AG04450 (cell line): ENCODE results near the gene SLN. TPM values are rescaled to one million over a fixed set of nuclear protein-coding genes. Genes with fewer than 3 reads are reported as not detected.

Experiments used
- CTCF ChIA-PET: fragments of 300-600, 350-600 bp; formaldehyde crosslinking; extraction: SDS; loops from one replicate; lab custom pipeline; 2022; ENCODE audit warnings: antibody characterized with exemption, inconsistent platforms; lab: Charles Lee
- POLR2A ChIA-PET: fragments of 350-600 bp; formaldehyde crosslinking; extraction: SDS; loops from one replicate; lab custom pipeline; 2021; ENCODE audit warnings: antibody characterized with exemption, inconsistent platforms; lab: Yijun Ruan, JAX
- DNase-seq: peaks from one replicate; pipeline ENCODE4 v3.0.0-alpha.2; 2011; ENCODE audit warnings: low read depth, low spot score
- H3K27ac ChIP-seq: one replicate; pipeline ENCODE4 v1.5.1; 2012; ENCODE audit warnings: low read depth, low read length, control low read depth
- H3K27me3 ChIP-seq: one replicate; pipeline ENCODE4 v1.6.0; 2012; ENCODE audit warnings: low read length; ENCODE audit not compliant: control insufficient read depth, insufficient read depth
- H3K4me3 ChIP-seq: 2 replicates; pipeline ENCODE4 v1.5.1; 2011; ENCODE audit warnings: mild to moderate bottlenecking, low read depth, low read length, control low read depth
- H3K9me3 ChIP-seq: 2 replicates; pipeline ENCODE4 v1.5.1; 2012; ENCODE audit warnings: low read length; ENCODE audit not compliant: control insufficient read depth, insufficient read depth
- CTCF ChIP-seq: IDR thresholded peaks from 2 replicates; pipeline ENCODE4 v1.5.1; 2011; ENCODE audit warnings: low read depth, low read length, control low read depth, inconsistent platforms
- polyA plus RNA-seq: library from polyadenylated mRNA; depleted of rRNA; stranded (reverse); fragments of >200 nt; gene quantifications from 2 replicates; pipeline ENCODE4 v1.2.3, GENCODE V29; 2011; rRNA removed

SLN gene
- polyA plus RNA-seq, 1 experiment: not detected

- CTCF ChIA-PET: no interaction called here
- DNase-seq: no peak
These were observed 50.2 kb downstream of the SLN start for GRCh38 chr11:107661656-107662055.

DNA sequence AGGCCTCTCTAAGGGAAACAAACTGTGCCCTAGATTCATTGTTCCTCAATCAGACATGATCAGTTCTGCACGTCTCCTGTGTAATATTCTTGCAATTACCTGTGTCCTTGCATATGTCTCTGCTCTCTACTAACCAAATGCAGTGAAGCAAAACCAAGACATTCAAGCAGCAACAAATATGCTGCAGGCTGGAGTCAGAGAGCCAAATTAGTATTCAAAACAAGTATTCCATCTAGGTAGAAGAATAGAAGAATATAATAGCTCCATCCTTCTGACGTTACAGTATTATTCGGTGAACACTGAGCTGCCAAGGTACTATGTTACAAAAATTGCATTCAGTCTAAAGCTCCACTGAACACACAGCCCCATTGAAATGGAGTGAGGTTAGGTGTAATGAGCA lies 51.8 kb downstream of the SLN start:
- H3K27ac ChIP-seq: no peak overlapping the region
- ChIA-PET CTCF (interaction anchor here (0.8 kb wide), 1 partner anchor 83 kb away, joined by 3 read pairs; no protein-coding TSS in a partner anchor), POLR2A (no interaction called here)
- no peak for DNase-seq
- no peak for TF ChIP-seq CTCF
- H3K4me3 ChIP-seq: no peak overlapping the region
- peaks cover 3% of the 10 kb centered on the region for H3K27me3 ChIP-seq
- no peaks in the 10 kb centered on the region for H3K9me3 ChIP-seq

More at GRCh38 chr11:107661656-107662055, 50.2 kb downstream of the SLN start:
- H3K27me3 ChIP-seq: peaks cover 3% of the 10 kb centered on the region
- H3K4me3 ChIP-seq: no peak overlapping the region
- POLR2A ChIA-PET: no interaction called here
- H3K27ac ChIP-seq: no peak overlapping the region
- no peak for TF ChIP-seq CTCF
- H3K9me3 ChIP-seq: no peaks in the 10 kb centered on the region

GRCh38 chr11:107659310-107659709 lies 52.5 kb downstream of the SLN start:
- POLR2A ChIA-PET: no interaction called here
- Histone ChIP-seq H3K9me3 (no peaks in the 10 kb centered on the region), H3K4me3 (no peak overlapping the region), H3K27ac (no peak overlapping the region), H3K27me3 (peaks cover 3% of the 10 kb centered on the region)
- no peak for TF ChIP-seq CTCF
- CTCF ChIA-PET: no interaction called here
- no peak for DNase-seq

Other genes starting within 250 kb of the SLN start
- gene ALKBH8, start 146.3 kb downstream of the SLN start, polyA plus RNA-seq: 4.8 and 7.3 TPM in 2 replicates
- gene ELMOD1, start 120.9 kb downstream of the SLN start, polyA plus RNA-seq: 0.05 and 0.06 TPM in 2 replicates
- gene SLC35F2, start 146.7 kb upstream of the SLN start, polyA plus RNA-seq: 8.6 and 9.9 TPM in 2 replicates
- not detected in 2 replicates for gene RAB39A, start 216.4 kb upstream of the SLN start, polyA plus RNA-seq